SK-N-SH (cell line): ENCODE results near the gene FAM184B. TPM values are rescaled to one million over a fixed set of nuclear protein-coding genes. Genes with fewer than 3 reads are reported as not detected.

Source experiments
- CTCF ChIA-PET: fragments of 300-600, 350-600 bp; formaldehyde crosslinking; extraction: SDS; loops from one replicate; lab custom pipeline; 2021; lab: Yijun Ruan, JAX
- POLR2A ChIA-PET: fragments of 350-600 bp; sonication (Branson Sonifier 250); formaldehyde crosslinking; extraction: SDS; loops from one replicate; lab custom pipeline; 2020; ENCODE audit warnings: antibody characterized with exemption, inconsistent platforms; lab: Yijun Ruan, JAX
- DNase-seq: peaks from one replicate; pipeline ENCODE4 v3.0.0; 2012
- H2AFZ ChIP-seq: fragments of 200-600 bp; sonication (generic); 2 replicates; pipeline ENCODE4 v1.8.1; 2016; ENCODE audit warnings: antibody characterized with exemption, mild to moderate bottlenecking, low read depth
- H3F3A ChIP-seq: fragments of 200-600 bp; sonication (generic); replicated peaks from 2 replicates; pipeline ENCODE3; 2016; ENCODE audit warnings: antibody characterized with exemption, mild to moderate bottlenecking; ENCODE audit not compliant: insufficient read depth
- H3K27ac ChIP-seq, 2 experiments: fragments of 200-500 bp in 1 of 2; fragments of 200-600 bp in 1 of 2; sonication (Bioruptor generic) in 1 of 2; sonication (generic), shearing (Covaris generic) in 1 of 2; 2 replicates each; pipeline versions ENCODE4 v1.5.1 to v1.6.1; 2014 to 2016; ENCODE audit warnings: low read depth in 2 of 2, inconsistent platforms in 1 of 2, low read length in 1 of 2, mild to moderate bottlenecking in 1 of 2, mixed read lengths in 1 of 2
- H3K27me3 ChIP-seq: fragments of 200-600 bp; sonication (generic), shearing (Covaris generic); 2 replicates; pipeline ENCODE4 v1.6.1; 2016; ENCODE audit warnings: mixed run types; ENCODE audit not compliant: insufficient read depth
- H3K36me3 ChIP-seq, 2 experiments: fragments of 200-500 bp in 1 of 2; fragments of 200-600 bp in 1 of 2; sonication (Bioruptor generic) in 1 of 2; sonication (generic) in 1 of 2; replicated peaks in 1 of 2; 2 replicates each; pipeline versions ENCODE3 to v1.5.1; 2014 to 2016; ENCODE audit warnings: low read length in 1 of 2, mild to moderate bottlenecking in 1 of 2; ENCODE audit not compliant: insufficient read depth in 2 of 2, control insufficient read depth in 1 of 2
- H3K4me1 ChIP-seq, 2 experiments: fragments of 200-500 bp in 1 of 2; fragments of 200-600 bp in 1 of 2; sonication (Bioruptor generic) in 1 of 2; sonication (generic), shearing (Covaris generic) in 1 of 2; 2 replicates each; pipeline versions ENCODE4 v1.5.1 to v1.6.1; 2014 to 2016; ENCODE audit warnings: low read depth in 1 of 2, low read length in 1 of 2, mixed run types in 1 of 2; ENCODE audit not compliant: insufficient read depth in 2 of 2, control insufficient read depth in 1 of 2
- H3K4me2 ChIP-seq: fragments of 200-600 bp; sonication (generic), shearing (Covaris generic); 2 replicates; pipeline ENCODE4 v1.6.1; 2017; ENCODE audit warnings: mixed run types
- H3K4me3 ChIP-seq, 2 experiments: fragments of 200-500 bp in 1 of 2; fragments of 200-600 bp in 1 of 2; sonication (Bioruptor generic) in 1 of 2; sonication (generic), shearing (Covaris generic) in 1 of 2; 2 replicates each; pipeline versions ENCODE4 v1.5.1 to v1.8.1; 2014 to 2016; ENCODE audit warnings: low read depth in 2 of 2, inconsistent platforms in 1 of 2, low read length in 1 of 2, mild to moderate bottlenecking in 1 of 2, mixed read lengths in 1 of 2, moderate library complexity in 1 of 2
- H3K79me2 ChIP-seq: fragments of 200-600 bp; sonication (generic); 2 replicates; pipeline ENCODE4 v1.8.1; 2017; ENCODE audit warnings: mild to moderate bottlenecking; ENCODE audit not compliant: insufficient read depth
- H3K9ac ChIP-seq: fragments of 200-600 bp; sonication (generic); 2 replicates; pipeline ENCODE4 v1.6.1; 2017; ENCODE audit warnings: mixed run types
- H3K9me2 ChIP-seq: fragments of 200-600 bp; sonication (generic); 2 replicates; pipeline ENCODE4 v1.6.1; 2017; ENCODE audit warnings: mixed run types
- H3K9me3 ChIP-seq: fragments of 200-600 bp; sonication (generic); 2 replicates; pipeline ENCODE4 v1.6.1; 2017; ENCODE audit warnings: mixed run types, mild to moderate bottlenecking, moderate library complexity
- H4K20me1 ChIP-seq: fragments of 200-600 bp; sonication (generic); 2 replicates; pipeline ENCODE4 v1.6.1; 2017; ENCODE audit warnings: mild to moderate bottlenecking, mixed run types; ENCODE audit not compliant: insufficient read depth
- FOSL2 ChIP-seq: IDR thresholded peaks from 2 replicates; pipeline ENCODE4 v1.4.0; 2012; ENCODE audit warnings: low read depth, mild to moderate bottlenecking, moderate library complexity, borderline replicate concordance
- GATA2 ChIP-seq: sonication (generic); formaldehyde crosslinking; IDR thresholded peaks from 2 replicates; pipeline ENCODE4 v1.5.0; 2020; ENCODE audit warnings: mild to moderate bottlenecking, missing genetic modification reagents
- MAX ChIP-seq: IDR thresholded peaks from 2 replicates; pipeline ENCODE4 v1.4.0; 2012; ENCODE audit warnings: low read depth
- MEF2A ChIP-seq: IDR thresholded peaks from 2 replicates; pipeline ENCODE4 v1.4.0; 2012; ENCODE audit warnings: low read depth, borderline replicate concordance
- MXI1 ChIP-seq: IDR thresholded peaks from 2 replicates; pipeline ENCODE4 v1.6.1; 2012; ENCODE audit warnings: mild to moderate bottlenecking, low read depth, low read length, improper control_type of control experiment
- NRF1 ChIP-seq: IDR thresholded peaks from 2 replicates; pipeline ENCODE4 v1.6.1; 2012; ENCODE audit warnings: low read depth, mild to moderate bottlenecking, low read length
- POLR2AphosphoS5 ChIP-seq: IDR thresholded peaks from 2 replicates; pipeline ENCODE4 v1.6.1; 2012; ENCODE audit warnings: low read depth, low read length
- RAD21 ChIP-seq: IDR thresholded peaks from 2 replicates; pipeline ENCODE4 v1.6.1; 2012; ENCODE audit warnings: mild to moderate bottlenecking, low read length
- SMC3 ChIP-seq: IDR thresholded peaks from 2 replicates; pipeline ENCODE4 v1.6.1; 2012; ENCODE audit warnings: low read depth, low read length, improper control_type of control experiment
- TAF1 ChIP-seq: IDR thresholded peaks from 2 replicates; pipeline ENCODE4 v1.6.1; 2012; ENCODE audit warnings: low read depth, mild to moderate bottlenecking, low read length, moderate library complexity, borderline replicate concordance
- TEAD4 ChIP-seq: IDR thresholded peaks from 2 replicates; pipeline ENCODE4 v1.4.0; 2012; ENCODE audit warnings: mild to moderate bottlenecking, borderline replicate concordance; ENCODE audit not compliant: insufficient read depth
- WGBS: methylation state at CpG from one replicate; pipeline ENCODE4 v1.1.6; 2017; ENCODE audit warnings: low lambda C conversion rate; 5-methylcytosine and 5-hydroxymethylcytosine counted together
- polyA plus RNA-seq, 3 experiments: library from polyadenylated mRNA; depleted of rRNA; stranded (reverse); fragments of >200 nt; gene quantifications; 2 replicates each; pipeline ENCODE4 v1.2.3, GENCODE V29; 2012
- TF ChIP-seq, protein P1 (sequence below): IDR thresholded peaks from 2 replicates; pipeline ENCODE4 v1.6.1; 2012; ENCODE audit warnings: mild to moderate bottlenecking, low read depth, low read length, moderate library complexity
- TF ChIP-seq, protein P2 (sequence below): fragments of 200-600 bp; sonication (generic); IDR thresholded peaks from 2 replicates; pipeline ENCODE4 v1.6.1; 2017; ENCODE audit warnings: antibody characterized with exemption, mild to moderate bottlenecking, moderate library complexity

FAM184B gene
- polyA plus RNA-seq, 1 of the 3 experiments (the other 2 are of a cell fraction) = not detected

- TF ChIP-seq TAF1 = no peak
- no peak for TF ChIP-seq RAD21
- TF ChIP-seq TEAD4 = no peak
- TF ChIP-seq, protein P1, sequence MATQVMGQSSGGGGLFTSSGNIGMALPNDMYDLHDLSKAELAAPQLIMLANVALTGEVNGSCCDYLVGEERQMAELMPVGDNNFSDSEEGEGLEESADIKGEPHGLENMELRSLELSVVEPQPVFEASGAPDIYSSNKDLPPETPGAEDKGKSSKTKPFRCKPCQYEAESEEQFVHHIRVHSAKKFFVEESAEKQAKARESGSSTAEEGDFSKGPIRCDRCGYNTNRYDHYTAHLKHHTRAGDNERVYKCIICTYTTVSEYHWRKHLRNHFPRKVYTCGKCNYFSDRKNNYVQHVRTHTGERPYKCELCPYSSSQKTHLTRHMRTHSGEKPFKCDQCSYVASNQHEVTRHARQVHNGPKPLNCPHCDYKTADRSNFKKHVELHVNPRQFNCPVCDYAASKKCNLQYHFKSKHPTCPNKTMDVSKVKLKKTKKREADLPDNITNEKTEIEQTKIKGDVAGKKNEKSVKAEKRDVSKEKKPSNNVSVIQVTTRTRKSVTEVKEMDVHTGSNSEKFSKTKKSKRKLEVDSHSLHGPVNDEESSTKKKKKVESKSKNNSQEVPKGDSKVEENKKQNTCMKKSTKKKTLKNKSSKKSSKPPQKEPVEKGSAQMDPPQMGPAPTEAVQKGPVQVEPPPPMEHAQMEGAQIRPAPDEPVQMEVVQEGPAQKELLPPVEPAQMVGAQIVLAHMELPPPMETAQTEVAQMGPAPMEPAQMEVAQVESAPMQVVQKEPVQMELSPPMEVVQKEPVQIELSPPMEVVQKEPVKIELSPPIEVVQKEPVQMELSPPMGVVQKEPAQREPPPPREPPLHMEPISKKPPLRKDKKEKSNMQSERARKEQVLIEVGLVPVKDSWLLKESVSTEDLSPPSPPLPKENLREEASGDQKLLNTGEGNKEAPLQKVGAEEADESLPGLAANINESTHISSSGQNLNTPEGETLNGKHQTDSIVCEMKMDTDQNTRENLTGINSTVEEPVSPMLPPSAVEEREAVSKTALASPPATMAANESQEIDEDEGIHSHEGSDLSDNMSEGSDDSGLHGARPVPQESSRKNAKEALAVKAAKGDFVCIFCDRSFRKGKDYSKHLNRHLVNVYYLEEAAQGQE = no peak
- no peak for TF ChIP-seq MXI1
- no peak for TF ChIP-seq FOSL2
- no peak for TF ChIP-seq MAX
- no peak for TF ChIP-seq NRF1
- TF ChIP-seq POLR2AphosphoS5 = no peak
- TF ChIP-seq MEF2A = no peak
- Histone ChIP-seq H3F3A (no peaks in the 10 kb centered on the region), H3K36me3 (peaks cover 14 to 51% of the 10 kb centered on the region in 2 experiments), H3K4me3 (no peak overlapping the region), H2AFZ (no peak overlapping the region), H3K27ac (no peak overlapping the region), H3K27me3 (no peaks in the 10 kb centered on the region), H4K20me1 (no peaks in the 10 kb centered on the region), H3K79me2 (no peaks in the 10 kb centered on the region), H3K4me2 (no peak overlapping the region), H3K9me2 (no peaks in the 10 kb centered on the region), H3K9ac (no peak overlapping the region), H3K4me1 (no peaks in the 10 kb centered on the region), H3K9me3 (no peaks in the 10 kb centered on the region)
- ChIA-PET POLR2A (no interaction called here), CTCF (interaction anchor here (1.0 to 1.1 kb wide), 3 partner anchors 10 to 61 kb away, joined by 3 to 4 read pairs (median 3); no protein-coding TSS in a partner anchor)
- WGBS = 88% methylated on average over 1 of the region's 1 CpG
- DNase-seq = no peak
These were observed 181.6 kb downstream of the FAM184B start for GRCh38 chr4:17599826-17600225.

DNA sequence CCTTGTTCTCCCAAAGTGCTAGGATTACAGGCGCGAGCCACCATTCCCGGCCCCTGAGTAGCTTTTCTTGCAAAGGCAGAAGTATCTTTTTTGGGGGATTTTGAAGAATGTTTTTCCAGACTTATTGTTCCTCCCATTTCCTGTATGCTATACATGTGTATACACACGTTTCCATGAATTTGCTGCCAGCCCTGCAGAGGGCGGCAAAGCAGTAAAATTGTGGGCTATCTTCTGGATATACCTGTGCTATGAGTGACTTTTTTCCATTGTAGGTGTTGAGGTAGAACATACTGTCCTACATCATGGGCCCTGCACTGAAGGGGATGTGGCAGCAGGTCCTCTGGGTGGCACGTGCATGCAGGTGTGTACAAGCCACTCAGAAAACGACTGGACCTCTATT lies 183.9 kb downstream of the FAM184B start:
- 75% methylated on average over 7 of the region's 7 CpGs for WGBS
- H4K20me1 ChIP-seq = no peaks in the 10 kb centered on the region
- no peaks in the 10 kb centered on the region for H3K4me1 ChIP-seq
- H3K9me3 ChIP-seq = no peaks in the 10 kb centered on the region
- TF ChIP-seq RAD21 (peak; percentile 65), GATA2 (no peak), SMC3 (peak; percentile 28; the same call in 1 of the 2 replicates)
- TF ChIP-seq, protein P2, sequence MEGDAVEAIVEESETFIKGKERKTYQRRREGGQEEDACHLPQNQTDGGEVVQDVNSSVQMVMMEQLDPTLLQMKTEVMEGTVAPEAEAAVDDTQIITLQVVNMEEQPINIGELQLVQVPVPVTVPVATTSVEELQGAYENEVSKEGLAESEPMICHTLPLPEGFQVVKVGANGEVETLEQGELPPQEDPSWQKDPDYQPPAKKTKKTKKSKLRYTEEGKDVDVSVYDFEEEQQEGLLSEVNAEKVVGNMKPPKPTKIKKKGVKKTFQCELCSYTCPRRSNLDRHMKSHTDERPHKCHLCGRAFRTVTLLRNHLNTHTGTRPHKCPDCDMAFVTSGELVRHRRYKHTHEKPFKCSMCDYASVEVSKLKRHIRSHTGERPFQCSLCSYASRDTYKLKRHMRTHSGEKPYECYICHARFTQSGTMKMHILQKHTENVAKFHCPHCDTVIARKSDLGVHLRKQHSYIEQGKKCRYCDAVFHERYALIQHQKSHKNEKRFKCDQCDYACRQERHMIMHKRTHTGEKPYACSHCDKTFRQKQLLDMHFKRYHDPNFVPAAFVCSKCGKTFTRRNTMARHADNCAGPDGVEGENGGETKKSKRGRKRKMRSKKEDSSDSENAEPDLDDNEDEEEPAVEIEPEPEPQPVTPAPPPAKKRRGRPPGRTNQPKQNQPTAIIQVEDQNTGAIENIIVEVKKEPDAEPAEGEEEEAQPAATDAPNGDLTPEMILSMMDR = peak; percentile 48
- DNase-seq = peak; percentile 21
- ChIA-PET POLR2A (no interaction called here), CTCF (interaction anchor here (0.6 to 2.3 kb wide), 10 partner anchors 16 to 212 kb away, joined by 3 to 6 read pairs (median 4); partner anchors contain the start of genes DCAF16 and MED28)
- H3F3A ChIP-seq = no peaks in the 10 kb centered on the region
- H3K79me2 ChIP-seq = no peaks in the 10 kb centered on the region
- no peaks in the 10 kb centered on the region for H3K27me3 ChIP-seq
- no peak overlapping the region for H3K4me3 ChIP-seq
- H3K9ac ChIP-seq = no peak overlapping the region
- peaks cover 12 to 49% of the 10 kb centered on the region in 2 experiments for H3K36me3 ChIP-seq
- no peak overlapping the region for H3K4me2 ChIP-seq
- H3K9me2 ChIP-seq = no peaks in the 10 kb centered on the region
- H2AFZ ChIP-seq = no peak overlapping the region
- H3K27ac ChIP-seq = no peak overlapping the region
